H1 (cell line): ENCODE results near the gene TEX44.

Experiments used
- CTCF ChIP-seq, 3 experiments: IDR thresholded peaks; 1 replicate in 2 of 3; 2 replicates in 1 of 3; pipeline versions ENCODE4 v1.5.1 to v1.6.1; 2011; ENCODE audit warnings: low read length in 3 of 3, mild to moderate bottlenecking in 3 of 3, inconsistent platforms in 2 of 3, low read depth in 1 of 3, moderate library complexity in 1 of 3; ENCODE audit not compliant: insufficient read depth in 1 of 3; ENCODE audit errors: control extremely low read depth in 1 of 3
- EGR1 ChIP-seq: IDR thresholded peaks from 2 replicates; pipeline ENCODE4 v1.6.1; 2011; ENCODE audit warnings: low read depth, low read length, borderline replicate concordance
- EZH2 ChIP-seq: fragments of 200-600 bp; sonication (generic); IDR thresholded peaks from 2 replicates; pipeline ENCODE4 v1.7.1; 2012; ENCODE audit warnings: low read depth, mild to moderate bottlenecking, moderate library complexity, low read length, inconsistent platforms; ENCODE audit not compliant: severe bottlenecking

GRCh38 chr2:231600619-231601355, 8.1 kb downstream of the TEX44 start:
- TF ChIP-seq EGR1, result no peak
- TF ChIP-seq CTCF (IDR thresholded peaks at IDR 0.05; ENCODE audit: control extremely low read depth in 1 of 3, insufficient read depth in 1 of 3, low read depth in 1 of 3, low read length in 3 of 3), result no peak
- TF ChIP-seq EZH2, result no peak
